HG03571 (cell line): ENCODE measurements around the gene PPP5C.
"Not testable (repeated sequence)": the region's sequence is repeated elsewhere in the genome, so short reads cannot be mapped to it uniquely, and the experiment has no call there.

Experiments
- ATAC-seq: cut with Tn5 transposase; IDR thresholded peaks from one replicate; pipeline ENCODE4 v1.9.1; 2021; ENCODE audit not compliant: unreplicated experiment

PPP5C gene

GRCh38 chr19:46404753-46405468 lies 58.0 kb downstream of the PPP5C start:
- no peak for ATAC-seq

GRCh38 chr19:46406976-46407375 lies 60.1 kb downstream of the PPP5C start:
- no peak for ATAC-seq

- no peak for ATAC-seq
Measured at GRCh38 chr19:46407856-46408663, 61.2 kb downstream of the PPP5C start.

- ATAC-seq: no peak
Measured at GRCh38 chr19:46408664-46409039, 61.8 kb downstream of the PPP5C start.

GRCh38 chr19:46409191-46409590 lies 62.3 kb downstream of the PPP5C start:
- ATAC-seq: no peak

DNA sequence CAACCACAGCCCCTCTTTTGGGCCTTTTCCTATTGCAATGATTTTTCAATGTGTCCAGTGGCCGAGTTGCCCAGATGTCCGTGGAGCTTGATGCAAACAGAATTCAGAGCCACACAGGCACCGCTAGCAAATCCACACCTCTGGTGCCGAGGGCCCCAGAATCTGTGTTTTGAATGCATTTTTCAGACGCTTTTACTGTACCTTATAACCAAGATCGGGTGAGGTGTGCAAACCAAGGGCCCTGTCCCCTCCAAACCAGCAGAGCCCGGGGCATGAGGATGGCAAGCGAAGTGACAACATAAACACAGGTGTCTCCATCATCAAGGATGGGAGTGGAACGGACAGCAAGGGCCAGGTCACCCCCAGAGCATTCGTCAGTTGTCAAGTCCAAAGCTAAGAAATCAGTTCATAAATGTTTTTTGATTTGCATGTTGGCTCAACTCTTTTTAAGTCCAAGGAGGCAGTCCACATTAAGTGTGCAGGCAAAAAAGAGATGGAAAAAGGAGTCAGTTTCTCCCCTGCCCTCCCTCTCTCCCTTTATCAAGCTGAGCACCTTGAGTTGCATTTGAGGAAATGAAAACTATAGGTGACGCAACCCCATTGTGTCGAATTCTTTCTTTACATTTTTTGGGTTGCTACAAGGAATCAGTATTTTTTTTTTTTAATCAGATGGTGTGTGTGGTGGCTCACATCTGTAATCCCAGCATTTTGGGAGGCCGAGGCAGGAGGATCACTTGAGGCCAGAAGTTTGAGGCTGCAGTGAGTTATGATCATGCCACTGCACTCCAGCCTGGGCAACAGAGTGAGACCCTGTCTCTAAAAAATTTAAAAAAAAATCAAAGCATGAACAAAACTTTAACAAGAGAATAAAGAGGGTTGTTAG lies 63.6 kb downstream of the PPP5C start:
- ATAC-seq: no peak

DNA sequence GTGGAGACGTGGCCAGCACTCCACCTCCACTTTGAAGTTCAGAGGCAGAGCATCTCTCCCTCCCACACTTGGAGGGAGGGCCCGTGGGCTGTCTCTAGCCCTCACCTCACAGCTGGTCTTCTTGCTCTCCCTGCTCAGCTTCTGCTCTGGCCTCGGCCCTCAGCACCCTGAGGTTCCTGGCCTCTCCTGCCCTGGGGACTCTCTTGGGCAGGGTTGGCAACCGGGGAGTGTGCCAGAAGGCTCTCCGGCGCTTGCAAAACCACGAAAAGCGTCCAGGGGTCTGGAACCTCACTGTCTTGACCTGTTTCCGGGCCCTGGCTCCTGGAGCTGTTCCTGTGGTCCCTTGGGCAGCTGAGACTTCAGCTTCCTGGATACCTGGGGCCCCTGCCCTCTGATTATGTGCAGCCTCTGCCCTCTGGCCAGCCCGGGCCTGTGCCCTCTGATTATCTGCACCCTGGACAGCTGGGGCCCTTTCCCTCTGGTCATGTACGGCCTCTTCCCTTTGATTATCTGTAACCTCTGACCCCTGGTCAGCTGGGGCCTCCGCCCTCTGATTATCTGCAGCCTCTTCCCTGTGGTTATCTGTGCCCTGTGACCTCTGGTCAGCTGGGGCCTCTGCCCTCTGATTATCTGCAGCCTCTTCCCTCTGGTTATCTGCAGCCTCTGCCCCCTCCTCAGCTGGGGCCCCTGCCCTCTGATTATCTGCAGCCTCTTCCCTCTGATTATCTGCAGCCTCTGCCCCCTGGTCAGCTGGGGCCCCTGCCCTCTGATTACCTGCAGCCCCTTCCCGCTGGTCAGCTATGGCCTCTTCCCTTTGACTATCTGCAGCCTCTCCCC lies 64.4 kb downstream of the PPP5C start:
- ATAC-seq: no peak

DNA sequence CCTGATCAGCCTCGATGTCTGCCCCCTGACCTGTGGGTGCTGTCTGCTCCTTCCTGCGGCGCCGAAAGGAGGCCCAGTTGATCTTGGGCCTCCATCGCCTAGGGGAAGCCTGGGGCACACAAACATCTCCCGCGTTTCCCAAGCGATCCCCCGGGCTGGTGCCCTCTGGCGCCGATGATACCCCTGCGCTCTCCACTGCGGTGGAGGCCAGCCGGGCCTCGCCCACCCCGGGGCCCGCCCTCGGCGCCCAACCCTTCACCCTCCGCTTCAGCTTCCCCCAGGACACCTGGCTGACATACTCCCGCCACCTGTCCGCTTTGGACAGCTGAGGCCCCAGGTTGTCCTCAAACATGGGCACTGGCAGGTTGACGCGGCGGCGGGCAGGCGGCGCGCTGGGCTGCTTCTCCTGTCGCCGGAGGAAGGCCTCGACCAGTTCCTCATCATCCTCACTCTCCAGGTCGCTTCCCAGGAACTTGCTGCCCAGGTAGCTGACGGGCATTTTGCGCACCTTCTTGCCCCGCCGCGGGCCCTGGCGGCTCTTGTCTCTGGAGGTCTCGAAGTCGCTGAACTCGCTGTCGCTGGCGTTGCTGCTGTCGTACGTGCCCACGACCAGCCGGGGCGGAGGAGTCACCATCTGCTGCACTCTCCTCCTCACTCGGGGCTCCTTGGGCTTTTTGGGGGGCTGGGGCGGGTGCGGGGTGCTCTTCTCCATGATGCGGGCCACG lies 65.2 kb downstream of the PPP5C start:
- no peak for ATAC-seq

GRCh38 chr19:46412650-46413261 lies 65.9 kb downstream of the PPP5C start:
- no peak for ATAC-seq

GRCh38 chr19:46413262-46414031 lies 66.6 kb downstream of the PPP5C start, which contains the start of gene CCDC8:
Gene CCDC8 (minus strand): TSS chr19:46413564. CDS start chr19:46412810, 754 bp downstream.
- ATAC-seq: no peak

GRCh38 chr19:46414899-46415298 lies 68.0 kb downstream of the PPP5C start:
- ATAC-seq: not testable (repeated sequence)

DNA sequence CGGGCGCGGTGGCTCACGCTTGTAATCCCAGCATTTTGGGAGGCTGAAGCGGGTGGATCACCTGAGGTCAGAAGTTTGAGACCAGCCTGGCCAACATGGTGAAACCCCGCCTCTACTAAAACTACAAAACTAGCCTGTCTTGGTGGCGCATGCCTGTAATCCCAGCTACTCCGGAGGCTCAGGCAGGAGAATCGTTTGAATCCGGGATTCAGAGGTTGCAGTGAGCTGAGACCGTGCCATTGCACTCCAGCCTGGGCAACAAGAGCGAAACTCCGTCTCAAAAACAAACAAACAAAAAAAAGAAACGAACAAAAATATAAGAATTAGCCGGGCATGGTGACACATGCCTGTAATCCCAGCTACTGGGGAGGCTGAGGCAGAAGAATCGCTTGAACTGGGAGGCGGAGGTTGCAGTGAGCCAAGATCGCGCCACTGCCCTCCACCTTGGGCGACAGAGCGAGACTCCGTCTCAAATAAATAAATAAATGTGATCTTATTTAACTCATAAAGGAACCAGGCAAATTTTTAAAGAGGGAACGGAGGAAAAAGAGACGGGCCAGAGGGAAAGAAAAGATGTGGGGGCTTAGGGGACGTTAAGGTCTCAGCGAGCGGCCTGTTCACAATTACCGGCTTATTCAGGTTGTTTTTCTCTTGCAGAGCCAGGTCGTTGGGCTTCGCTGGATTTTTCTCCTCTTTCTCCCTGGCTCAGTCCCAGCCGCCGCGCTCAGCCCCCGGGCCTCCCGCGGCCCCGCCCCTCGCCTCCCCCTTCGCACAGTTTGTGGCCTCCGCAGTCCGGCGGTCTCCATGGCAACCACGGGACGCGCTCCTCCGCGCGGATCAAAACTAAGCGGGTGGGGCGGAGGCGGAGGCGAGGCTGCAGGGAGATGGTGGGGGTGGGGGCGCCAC lies 69.2 kb downstream of the PPP5C start:
- ATAC-seq: not testable (repeated sequence)

- ATAC-seq: no peak
Measured at GRCh38 chr19:46420056-46420455, 73.2 kb downstream of the PPP5C start.

GRCh38 chr19:46422344-46422743 lies 75.5 kb downstream of the PPP5C start:
- ATAC-seq: no peak

GRCh38 chr19:46423188-46423587 lies 76.3 kb downstream of the PPP5C start:
- ATAC-seq: no peak

GRCh38 chr19:46426035-46426505 lies 79.2 kb downstream of the PPP5C start:
- no peak for ATAC-seq

- ATAC-seq: no peak
Measured at GRCh38 chr19:46426506-46427162, 79.7 kb downstream of the PPP5C start.
